Stimulated activated CD8-positive, alpha-beta memory T cell treated with anti-CD3 and anti-CD28 coated beads, Interleukin-15, amount 100 ng/mL, for 24 hours (primary cell): ENCODE results near the gene PCID2.
A peak's percentile ranks its signal among the peaks of the same experiment; 100 is the strongest.

Experiments
- DNase-seq: peaks from one replicate; pipeline ENCODE4 v3.0.0-alpha.2; 2020; ENCODE audit warnings: low read depth

PCID2 gene

GRCh38 chr13:113219256-113219940 is 10.9 kb upstream of the PCID2 start:
- DNase-seq: no peak

- DNase-seq: no peak
Measured at GRCh38 chr13:113218586-113218985, 10.1 kb upstream of the PCID2 start.

- DNase-seq: no peak
Measured at GRCh38 chr13:113216254-113217048, 8.0 kb upstream of the PCID2 start.

- DNase-seq: no peak
Measured at GRCh38 chr13:113211774-113212173, 3.3 kb upstream of the PCID2 start.

GRCh38 chr13:113210833-113211232 is 2.4 kb upstream of the PCID2 start:
- no peak for DNase-seq

GRCh38 chr13:113209759-113210421 is 1.4 kb upstream of the PCID2 start:
- DNase-seq: peak; percentile 22

- peak; percentile 51 for DNase-seq
Measured at GRCh38 chr13:113209336-113209758, 878 bp upstream of the PCID2 start, which contains the start of gene CUL4A. CUL4A (plus strand) TSS chr13:113209613; CDS start chr13:113209628, 15 bp downstream.

- no peak for DNase-seq
Measured at GRCh38 chr13:113207890-113208420, 514 bp downstream of the PCID2 start.

GRCh38 chr13:113207460-113207859 is 1.0 kb downstream of the PCID2 start:
- DNase-seq: no peak

- no peak for DNase-seq
Measured at GRCh38 chr13:113205428-113205931, 3.0 kb downstream of the PCID2 start.

- no peak for DNase-seq
Measured at GRCh38 chr13:113204378-113204734, 4.1 kb downstream of the PCID2 start.

GRCh38 chr13:113203507-113204377 is 4.7 kb downstream of the PCID2 start:
- DNase-seq: no peak

- DNase-seq: no peak
Measured at GRCh38 chr13:113202912-113203311, 5.6 kb downstream of the PCID2 start.

- DNase-seq: no peak
Measured at GRCh38 chr13:113201815-113202214, 6.7 kb downstream of the PCID2 start.

GRCh38 chr13:113196970-113197737 is 11.3 kb downstream of the PCID2 start:
- DNase-seq: no peak

GRCh38 chr13:113195360-113195759 is 13.1 kb downstream of the PCID2 start:
- DNase-seq: no peak

- no peak for DNase-seq
Measured at GRCh38 chr13:113192902-113193301, 15.6 kb downstream of the PCID2 start.

- no peak for DNase-seq
Measured at GRCh38 chr13:113192279-113192678, 16.2 kb downstream of the PCID2 start.

- no peak for DNase-seq
Measured at GRCh38 chr13:113190181-113190580, 18.3 kb downstream of the PCID2 start.

GRCh38 chr13:113187883-113188665 is 20.4 kb downstream of the PCID2 start:
- no peak for DNase-seq
